NB4 (cell line): ENCODE data around the gene AMPH.
A peak's percentile ranks its signal among the peaks of the same experiment; 100 is the strongest.

ENCODE experiments used
- CTCF ChIP-seq: IDR thresholded peaks from one replicate; pipeline ENCODE4 v1.5.1; 2012; ENCODE audit warnings: low read depth, low read length
- MYC ChIP-seq: IDR thresholded peaks from 2 replicates; pipeline ENCODE4 v1.6.1; 2011; ENCODE audit warnings: low read depth, low read length
- POLR2A ChIP-seq: IDR thresholded peaks from 2 replicates; pipeline ENCODE4 v1.6.1; 2011; ENCODE audit warnings: mild to moderate bottlenecking; ENCODE audit not compliant: insufficient read length; ENCODE audit errors: extremely low read depth

- peak; percentile 99 for TF ChIP-seq CTCF
- TF ChIP-seq POLR2A: no peak
- TF ChIP-seq MYC: no peak
These were observed 261.2 kb downstream of the AMPH start for GRCh38 chr7:38369816-38370493.
